ENCODE data around the gene LRRC47.

LRRC47 gene

GRCh38 chr1:3790500-3790923, 5.8 kb downstream of the LRRC47 start:
- TF ChIP-seq, protein P1, sequence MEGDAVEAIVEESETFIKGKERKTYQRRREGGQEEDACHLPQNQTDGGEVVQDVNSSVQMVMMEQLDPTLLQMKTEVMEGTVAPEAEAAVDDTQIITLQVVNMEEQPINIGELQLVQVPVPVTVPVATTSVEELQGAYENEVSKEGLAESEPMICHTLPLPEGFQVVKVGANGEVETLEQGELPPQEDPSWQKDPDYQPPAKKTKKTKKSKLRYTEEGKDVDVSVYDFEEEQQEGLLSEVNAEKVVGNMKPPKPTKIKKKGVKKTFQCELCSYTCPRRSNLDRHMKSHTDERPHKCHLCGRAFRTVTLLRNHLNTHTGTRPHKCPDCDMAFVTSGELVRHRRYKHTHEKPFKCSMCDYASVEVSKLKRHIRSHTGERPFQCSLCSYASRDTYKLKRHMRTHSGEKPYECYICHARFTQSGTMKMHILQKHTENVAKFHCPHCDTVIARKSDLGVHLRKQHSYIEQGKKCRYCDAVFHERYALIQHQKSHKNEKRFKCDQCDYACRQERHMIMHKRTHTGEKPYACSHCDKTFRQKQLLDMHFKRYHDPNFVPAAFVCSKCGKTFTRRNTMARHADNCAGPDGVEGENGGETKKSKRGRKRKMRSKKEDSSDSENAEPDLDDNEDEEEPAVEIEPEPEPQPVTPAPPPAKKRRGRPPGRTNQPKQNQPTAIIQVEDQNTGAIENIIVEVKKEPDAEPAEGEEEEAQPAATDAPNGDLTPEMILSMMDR (IDR thresholded peaks at IDR 0.05; ENCODE audit: unreplicated experiment in 3 of 3) = no peak
- peaks cover 30% of the 10 kb centered on the region for H3K36me3 Mint-ChIP-seq (ENCODE audit: low read depth)
- no peak overlapping the region for H3K27ac Mint-ChIP-seq
- peaks cover 12% of the 10 kb centered on the region for H3K4me1 Mint-ChIP-seq
- no peak overlapping the region for H3K4me3 Mint-ChIP-seq
- H3K9me3 Mint-ChIP-seq = no peaks in the 10 kb centered on the region
- H3K27me3 Mint-ChIP-seq (ENCODE audit: low read depth) = peaks cover 3% of the 10 kb centered on the region

DNA sequence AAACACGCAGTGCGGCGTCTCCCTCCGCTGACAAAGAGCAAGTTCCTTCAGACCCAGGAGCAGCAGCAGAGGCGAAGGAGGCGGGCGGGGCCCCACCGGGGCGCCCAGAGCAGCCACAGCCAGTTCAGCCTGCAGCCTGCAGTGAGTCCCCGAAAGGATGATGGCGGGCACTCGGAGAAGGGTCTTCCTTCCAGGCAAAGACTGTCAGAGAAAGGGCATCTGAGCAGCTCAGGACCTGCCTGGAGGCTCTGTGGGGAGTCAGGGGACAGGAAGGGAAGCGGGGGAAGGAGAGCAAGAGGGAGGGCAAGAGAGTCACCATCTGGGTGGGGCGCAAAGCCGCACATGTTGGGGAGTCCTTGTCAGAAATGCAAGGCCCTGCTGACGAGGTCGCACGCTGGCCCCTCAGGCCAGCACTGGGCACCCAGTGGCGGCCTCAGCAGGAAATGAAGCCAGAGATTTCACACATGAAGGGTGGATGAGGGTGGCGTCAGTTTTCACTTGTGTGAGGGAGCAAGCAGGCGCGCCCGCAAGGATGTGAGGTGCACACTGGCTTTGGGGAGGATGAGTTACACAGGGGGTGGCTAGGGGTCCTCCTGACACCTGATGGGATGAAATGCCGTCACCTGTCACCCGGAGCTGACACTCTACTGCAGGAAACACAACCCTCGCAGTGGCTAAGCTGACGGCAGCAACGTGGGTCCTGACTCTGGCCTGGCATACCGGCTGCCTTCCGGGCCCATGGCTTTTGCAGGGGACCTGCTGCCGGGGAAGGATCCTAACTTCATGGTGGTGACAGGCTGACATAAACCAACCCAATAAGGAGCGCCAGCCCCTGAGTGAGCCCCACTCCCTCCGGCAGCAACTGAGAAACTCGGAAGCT, 6.6 kb downstream of the LRRC47 start:
- TF ChIP-seq, protein P1 (IDR thresholded peaks at IDR 0.05; ENCODE audit: unreplicated experiment in 3 of 3) = no peak
- H3K27ac Mint-ChIP-seq = no peak overlapping the region
- H3K27me3 Mint-ChIP-seq (ENCODE audit: low read depth) = peaks cover 3% of the 10 kb centered on the region
- H3K9me3 Mint-ChIP-seq = no peaks in the 10 kb centered on the region
- H3K36me3 Mint-ChIP-seq (ENCODE audit: low read depth) = peaks cover 37% of the 10 kb centered on the region
- no peak overlapping the region for H3K4me3 Mint-ChIP-seq
- H3K4me1 Mint-ChIP-seq = peaks cover 5% of the 10 kb centered on the region

DNA sequence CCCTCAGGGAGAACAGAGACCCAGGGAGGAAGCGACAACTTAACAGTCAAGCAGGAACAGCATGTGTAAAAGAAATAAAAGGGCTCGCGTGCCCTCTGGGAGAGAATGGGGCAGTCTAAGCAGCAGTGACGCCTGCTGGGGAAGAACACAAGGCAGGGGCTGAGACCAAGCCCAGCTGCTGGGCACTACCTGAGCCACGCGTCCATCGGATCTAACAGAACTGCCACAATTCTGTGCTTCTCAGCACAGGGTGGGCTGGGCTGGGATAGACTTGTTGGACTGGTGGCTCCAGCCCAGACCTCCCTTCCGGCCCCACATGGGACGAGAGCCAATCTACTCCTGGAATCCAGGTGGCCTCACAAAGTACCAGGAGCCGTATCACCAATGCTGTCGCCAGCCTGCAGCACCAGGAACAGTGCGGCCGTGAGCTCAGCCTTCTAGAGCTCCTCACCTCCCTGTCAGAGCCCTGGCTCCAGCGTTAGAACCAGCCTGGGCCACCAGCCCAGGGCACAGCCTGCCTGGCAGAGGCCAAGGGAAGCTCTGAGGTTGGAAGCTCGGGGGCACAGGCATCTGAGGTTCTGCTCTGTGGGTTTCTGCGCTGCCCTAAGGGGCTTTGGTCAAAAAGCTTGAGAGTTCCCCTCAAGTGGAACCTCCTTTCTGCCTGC, 7.4 kb downstream of the LRRC47 start:
- Mint-ChIP-seq H3K27me3 (ENCODE audit: low read depth) (peaks cover 3% of the 10 kb centered on the region), H3K4me1 (peaks cover 5% of the 10 kb centered on the region), H3K27ac (no peak overlapping the region), H3K9me3 (no peaks in the 10 kb centered on the region), H3K4me3 (no peak overlapping the region), H3K36me3 (ENCODE audit: low read depth) (peaks cover 45% of the 10 kb centered on the region)
- TF ChIP-seq, protein P1 (IDR thresholded peaks at IDR 0.05; ENCODE audit: unreplicated experiment in 3 of 3) = no peak

GRCh38 chr1:3787745-3788605, 8.3 kb downstream of the LRRC47 start:
- H3K27me3 Mint-ChIP-seq (ENCODE audit: low read depth) = peaks cover 3% of the 10 kb centered on the region
- no peaks in the 10 kb centered on the region for H3K4me1 Mint-ChIP-seq
- TF ChIP-seq, protein P1 (IDR thresholded peaks at IDR 0.05; ENCODE audit: unreplicated experiment in 3 of 3) = no peak
- H3K4me3 Mint-ChIP-seq = peak overlapping the region in 1 of 3 experiments; percentile 13
- no peaks in the 10 kb centered on the region for H3K9me3 Mint-ChIP-seq
- H3K27ac Mint-ChIP-seq = no peak overlapping the region
- H3K36me3 Mint-ChIP-seq (ENCODE audit: low read depth) = peaks cover 48% of the 10 kb centered on the region

- TF ChIP-seq, protein P1 (IDR thresholded peaks at IDR 0.05; ENCODE audit: unreplicated experiment in 3 of 3) = no peak
- Mint-ChIP-seq H3K4me3 (no peak overlapping the region), H3K9me3 (no peaks in the 10 kb centered on the region), H3K27me3 (ENCODE audit: low read depth) (peaks cover 3% of the 10 kb centered on the region), H3K27ac (no peak overlapping the region), H3K36me3 (ENCODE audit: low read depth) (peaks cover 48% of the 10 kb centered on the region), H3K4me1 (no peaks in the 10 kb centered on the region)
These were observed 9.0 kb downstream of the LRRC47 start for GRCh38 chr1:3787349-3787715.

All from nephron (organoid).